Endothelial cell of umbilical vein (primary cell): ENCODE data around the gene TOMM34. TPM values are rescaled to one million over a fixed set of nuclear protein-coding genes. Genes with fewer than 3 reads are reported as not detected.

Source experiments
- BruUV-seq: library from RNA; stranded (reverse); fragments of 400-500 nt; replicated peaks from 2 replicates; lab custom pipeline; 2021; lab: Mats Ljungman, UMichigan
- CTCF ChIA-PET: fragments of 300-600, 350-600 bp; sonication (Branson Sonifier 250); formaldehyde crosslinking; loops from one replicate; lab custom pipeline; 2021; ENCODE audit warnings: antibody characterized with exemption, inconsistent platforms; lab: Charles Lee
- POLR2A ChIA-PET: fragments of 300-600, 350-600 bp; sonication (Branson Sonifier 250); formaldehyde crosslinking; loops from one replicate; lab custom pipeline; 2021; ENCODE audit warnings: antibody characterized with exemption, inconsistent platforms; lab: Charles Lee
- DNase-seq: peaks from one replicate; pipeline ENCODE4 v3.0.0-alpha.2; 2011; ENCODE audit warnings: low read depth, low spot score
- FAIRE-seq: peaks from 2 replicates; lab custom pipeline; 2011; peaks lifted over from hg19 to GRCh38; lab: Jason Lieb, UNC
- H2AFZ ChIP-seq: 2 replicates; pipeline ENCODE4 v1.6.0; 2012; ENCODE audit warnings: low read depth, low read length, control low read depth, inconsistent platforms
- H3K27ac ChIP-seq: 2 replicates; pipeline ENCODE4 v1.5.1; 2011; ENCODE audit warnings: low read depth, mild to moderate bottlenecking, control low read depth, low read length, moderate library complexity; ENCODE audit not compliant: insufficient read depth
- H3K27me3 ChIP-seq, 2 experiments: 2 replicates each; pipeline versions ENCODE4 v1.6.0 to v1.6.1; 2011; ENCODE audit warnings: low read length in 2 of 2, mixed read lengths in 1 of 2; ENCODE audit not compliant: control insufficient read depth in 2 of 2, insufficient read depth in 2 of 2
- H3K36me3 ChIP-seq, 2 experiments: 2 replicates in 1 of 2; 3 replicates in 1 of 2; pipeline ENCODE4 v1.5.1; 2011; ENCODE audit warnings: low read length in 2 of 2, mild to moderate bottlenecking in 1 of 2, moderate library complexity in 1 of 2; ENCODE audit not compliant: control insufficient read depth in 2 of 2, insufficient read depth in 2 of 2; ENCODE audit errors: extremely low read depth in 1 of 2
- H3K4me1 ChIP-seq: 3 replicates; pipeline ENCODE4 v1.5.1; 2011; ENCODE audit warnings: mild to moderate bottlenecking, low read length; ENCODE audit not compliant: control insufficient read depth, insufficient read depth; ENCODE audit errors: extremely low read depth
- H3K4me2 ChIP-seq: 2 replicates; pipeline ENCODE4 v1.6.1; 2011; ENCODE audit warnings: low read length, control low read depth, mixed read lengths; ENCODE audit not compliant: insufficient read depth
- H3K4me3 ChIP-seq, 3 experiments: fragments of 200-600 bp in 1 of 3; sonication (generic), shearing (Covaris generic) in 1 of 3; replicated peaks in 1 of 3; 2 replicates each; pipeline ENCODE4 v1.5.1; 2011 to 2016; ENCODE audit warnings: control low read depth in 3 of 3, low read length in 3 of 3, mild to moderate bottlenecking in 2 of 3, inconsistent platforms in 1 of 3, low read depth in 1 of 3, moderate library complexity in 1 of 3; ENCODE audit not compliant: insufficient read depth in 1 of 3
- H3K79me2 ChIP-seq: 2 replicates; pipeline ENCODE4 v1.6.0; 2012; ENCODE audit warnings: low read length, inconsistent platforms; ENCODE audit not compliant: control insufficient read depth, insufficient read depth
- H3K9ac ChIP-seq: replicated peaks from 2 replicates; pipeline ENCODE3; 2011; ENCODE audit warnings: low read length, control low read depth; ENCODE audit not compliant: insufficient read depth; ENCODE audit errors: extremely low read depth
- H3K9me1 ChIP-seq: replicated peaks from 3 replicates; pipeline ENCODE4 v1.6.0; 2011; ENCODE audit warnings: mild to moderate bottlenecking, low read length; ENCODE audit not compliant: control insufficient read depth, insufficient read depth; ENCODE audit errors: extremely low read depth
- H3K9me3 ChIP-seq: replicated peaks from 2 replicates; pipeline ENCODE4 v1.5.1; 2012; ENCODE audit warnings: low read length, inconsistent platforms; ENCODE audit not compliant: control insufficient read depth, insufficient read depth
- H4K20me1 ChIP-seq: replicated peaks from 2 replicates; pipeline ENCODE3; 2011; ENCODE audit warnings: mild to moderate bottlenecking, low read length; ENCODE audit not compliant: control insufficient read depth, insufficient read depth; ENCODE audit errors: extremely low read depth
- CTCF ChIP-seq, 2 donors: IDR thresholded peaks; 1 replicate in 1 of 2; 2 replicates in 1 of 2; pipeline ENCODE4 v1.5.1; 2011; ENCODE audit warnings: low read length in 2 of 2, mild to moderate bottlenecking in 2 of 2, moderate library complexity in 2 of 2, control low read depth in 1 of 2, inconsistent platforms in 1 of 2, low read depth in 1 of 2; ENCODE audit not compliant: insufficient read depth in 1 of 2; ENCODE audit errors: extremely low read depth in 1 of 2
- EZH2 ChIP-seq: IDR thresholded peaks from 2 replicates; pipeline ENCODE4 v1.6.1; 2012; ENCODE audit warnings: borderline replicate concordance, low read depth, mild to moderate bottlenecking, moderate library complexity, low read length, inconsistent platforms; ENCODE audit not compliant: severe bottlenecking
- FOS ChIP-seq: IDR thresholded peaks from 2 replicates; pipeline ENCODE4 v1.6.1; 2011; ENCODE audit warnings: mild to moderate bottlenecking, low read length, moderate library complexity, borderline replicate concordance; ENCODE audit not compliant: insufficient read depth
- GATA2 ChIP-seq: IDR thresholded peaks from 2 replicates; pipeline ENCODE4 v1.7.0; 2011; ENCODE audit warnings: low read depth, mild to moderate bottlenecking, moderate library complexity, mixed read lengths, low read length; ENCODE audit not compliant: insufficient read length, insufficient read depth
- JUN ChIP-seq: IDR thresholded peaks from 2 replicates; pipeline ENCODE4 v1.6.1; 2011; ENCODE audit warnings: borderline replicate concordance, low read depth; ENCODE audit not compliant: insufficient read length, insufficient read depth
- MYC ChIP-seq: IDR thresholded peaks from one replicate; pipeline ENCODE4 v1.6.1; 2011; ENCODE audit warnings: mild to moderate bottlenecking, low read depth, low read length
- POLR2A ChIP-seq: IDR thresholded peaks from 2 replicates; pipeline ENCODE4 v1.6.1; 2012; ENCODE audit warnings: low read depth, mild to moderate bottlenecking, control low read depth, low read length
- POLR2AphosphoS5 ChIP-seq: IDR thresholded peaks from 2 replicates; pipeline ENCODE4 v1.6.1; 2012; ENCODE audit warnings: low read depth, mild to moderate bottlenecking, control low read depth, low read length, moderate library complexity; ENCODE audit not compliant: insufficient read depth
- dilution Hi-C: fragments of 300-500 bp; cut with MboI; formaldehyde crosslinking; loops from one replicate; pipeline ENCODE4 v1.15.0; 2019; ENCODE audit warnings: low sequenced_read_pairs; ENCODE audit not compliant: extremely low pct_ligation_motif_present
- intact Hi-C: fragments of 100-400 bp; cut with micrococcal nuclease; formaldehyde crosslinking; loops from one replicate; pipeline ENCODE4 v1.10.0; 2022
- polyA plus RNA-seq, 4 experiments: library from polyadenylated mRNA; depleted of rRNA in 3 of 4; stranded (reverse) in 3 of 4; unstranded in 1 of 4; fragments of >200 nt; gene quantifications; 2 replicates each; pipeline versions ENCODE4 v1.2.1 to v1.2.3, GENCODE V29; 2011 to 2012; ENCODE audit warnings: missing spikeins in 1 of 4
- total RNA-seq: library from RNA; stranded (reverse); gene quantifications from 2 replicates; pipeline ENCODE4 v1.2.3, GENCODE V29; 2021
- TF ChIP-seq, protein P1 (sequence below): IDR thresholded peaks from 2 replicates; pipeline ENCODE4 v1.6.1; 2011; ENCODE audit not compliant: insufficient read depth, insufficient read length

TOMM34 gene
- total and polyA plus RNA-seq, 2 donors (not counting 3 experiments of a cell fraction or from before 2014, with no cell fraction given), result 36.3 to 44.2 TPM

- TF ChIP-seq EZH2, result no peak
- TF ChIP-seq MYC, result no peak
- no peak for TF ChIP-seq POLR2A
- TF ChIP-seq JUN, result no peak
- TF ChIP-seq CTCF (IDR thresholded peaks at IDR 0.05; ENCODE audit: extremely low read depth in 1 of 2, insufficient read depth in 1 of 2, low read depth in 1 of 2, low read length in 2 of 2), result no peak
- no peak for TF ChIP-seq FOS
- no peak for TF ChIP-seq POLR2AphosphoS5
- TF ChIP-seq, protein P1, sequence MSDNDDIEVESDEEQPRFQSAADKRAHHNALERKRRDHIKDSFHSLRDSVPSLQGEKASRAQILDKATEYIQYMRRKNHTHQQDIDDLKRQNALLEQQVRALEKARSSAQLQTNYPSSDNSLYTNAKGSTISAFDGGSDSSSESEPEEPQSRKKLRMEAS, result no peak
- no peak for TF ChIP-seq GATA2
- ChIA-PET POLR2A (no interaction called here), CTCF (interaction anchor here (1.1 to 2.4 kb wide), 2 partner anchors 35 to 88 kb away, joined by 3 to 12 read pairs; no protein-coding TSS in a partner anchor)
- Histone ChIP-seq H3K79me2 (peaks cover 2% of the 10 kb centered on the region), H3K4me1 (no peaks in the 10 kb centered on the region), H3K9me3 (no peaks in the 10 kb centered on the region), H3K36me3 (peaks cover 0 to 3% of the 10 kb centered on the region in 2 experiments), H3K27ac (no peak overlapping the region), H4K20me1 (no peaks in the 10 kb centered on the region), H3K9me1 (no peaks in the 10 kb centered on the region), H3K4me3 (no peak overlapping the region), H3K4me2 (no peak overlapping the region), H3K9ac (no peak overlapping the region), H3K27me3 (no peaks in the 10 kb centered on the region), H2AFZ (no peak overlapping the region)
- DNase-seq (no peak), FAIRE-seq (no peak)
- dilution Hi-C loops (no loop called here), intact Hi-C loops (no loop called here)
- BruUV-seq, result no TSS peak
Observed at GRCh38 chr20:45008521-45009049, 48.4 kb upstream of the TOMM34 start.
